HCT116 (cell line): Measurements from ENCODE around the gene PYGB. TPM values are rescaled to one million over a fixed set of nuclear protein-coding genes. Genes with fewer than 3 reads are reported as not detected.

Experiments used
- ATAC-seq: fragments of 200-7000 bp; cut with Tn5 transposase; 2 replicates; pipeline ENCODE4 v1.9.1; 2020; ENCODE audit warnings: mild to moderate bottlenecking, moderate library complexity
- BruUV-seq: library from RNA; stranded (reverse); fragments of 400-500 nt; replicated peaks from 2 replicates; lab custom pipeline; 2021; lab: Mats Ljungman, UMichigan
- CTCF ChIA-PET: fragments of 300-600 bp; sonication (Branson Sonifier 250); formaldehyde crosslinking; loops from one replicate; lab custom pipeline; 2021; ENCODE audit warnings: antibody characterized with exemption; lab: Charles Lee
- POLR2A ChIA-PET: fragments of 300-600, 350-600 bp; sonication (Branson Sonifier 250); formaldehyde crosslinking; loops from one replicate; lab custom pipeline; 2021; ENCODE audit warnings: antibody characterized with exemption; lab: Charles Lee
- RAD21 ChIA-PET, 2 experiments: fragments of 300-600 bp; sonication (Branson Sonifier 250); formaldehyde crosslinking; loops; one replicate each; lab custom pipeline; 2023; ENCODE audit warnings: low total read pairs in 2 of 2; ENCODE audit not compliant: uncharacterized antibody in 2 of 2, unreplicated experiment in 2 of 2, low non-redundant PET in 1 of 2; lab: Charles Lee
- DNase-seq: peaks from one replicate; pipeline ENCODE4 v3.0.0-alpha.2; 2010; ENCODE audit warnings: low read depth, low spot score
- H2AFZ ChIP-seq: fragments of 200-600 bp; shearing (Covaris generic), sonication (generic); 2 replicates; pipeline ENCODE4 v1.6.1; 2017; ENCODE audit warnings: low read depth, mixed run types, mixed read lengths, antibody characterized with exemption, low read length; ENCODE audit not compliant: poor library complexity, severe bottlenecking
- H3K27ac ChIP-seq: 2 replicates; pipeline ENCODE4 v1.5.1; 2012; ENCODE audit warnings: low read depth, low read length
- H3K27me3 ChIP-seq: fragments of 200-600 bp; sonication (generic); 2 replicates; pipeline ENCODE4 v1.6.1; 2016; ENCODE audit warnings: mixed run types, low read length, mixed read lengths; ENCODE audit not compliant: insufficient read depth
- H3K36me3 ChIP-seq, 2 experiments: fragments of 200-500 bp in 1 of 2; fragments of 200-600 bp in 1 of 2; sonication (Bioruptor generic) in 1 of 2; sonication (generic) in 1 of 2; 2 replicates each; pipeline versions ENCODE4 v1.5.1 to v1.6.1; 2014 to 2016; ENCODE audit warnings: low read length in 2 of 2, inconsistent platforms in 1 of 2, mixed read lengths in 1 of 2, mixed run types in 1 of 2; ENCODE audit not compliant: insufficient read depth in 2 of 2, control insufficient read depth in 1 of 2
- H3K4me1 ChIP-seq, 2 experiments: fragments of 200-600 bp in 1 of 2; sonication (generic) in 1 of 2; 2 replicates each; pipeline versions ENCODE4 v1.5.1 to v1.6.1; 2012 to 2017; ENCODE audit warnings: low read length in 2 of 2, inconsistent platforms in 1 of 2, mild to moderate bottlenecking in 1 of 2, mixed read lengths in 1 of 2, mixed run types in 1 of 2, moderate library complexity in 1 of 2; ENCODE audit not compliant: insufficient read depth in 2 of 2, control insufficient read depth in 1 of 2
- H3K4me2 ChIP-seq: fragments of 200-600 bp; sonication (generic); 2 replicates; pipeline ENCODE4 v1.6.1; 2017; ENCODE audit warnings: mixed run types, low read length, mixed read lengths
- H3K4me3 ChIP-seq, 2 experiments: fragments of 200-600 bp in 1 of 2; sonication (generic) in 1 of 2; replicated peaks in 1 of 2; 2 replicates each; pipeline ENCODE4 v1.5.1; 2011 to 2016; ENCODE audit warnings: low read length in 2 of 2, control low read depth in 1 of 2, low read depth in 1 of 2, mild to moderate bottlenecking in 1 of 2, mixed read lengths in 1 of 2, mixed run types in 1 of 2
- H3K79me2 ChIP-seq: fragments of 200-600 bp; sonication (generic); 2 replicates; pipeline ENCODE4 v1.6.1; 2017; ENCODE audit warnings: mild to moderate bottlenecking, mixed run types, low read length, moderate library complexity, mixed read lengths; ENCODE audit not compliant: insufficient read depth
- H3K9ac ChIP-seq: fragments of 200-600 bp; sonication (generic); 2 replicates; pipeline ENCODE4 v1.6.1; 2016; ENCODE audit warnings: low read length, mixed read lengths
- H3K9me2 ChIP-seq: fragments of 200-600 bp; sonication (generic), shearing (Covaris generic); 2 replicates; pipeline ENCODE4 v1.6.1; 2017; ENCODE audit warnings: mixed run types, mild to moderate bottlenecking, moderate library complexity; ENCODE audit not compliant: insufficient read depth
- H3K9me3 ChIP-seq, 2 experiments: fragments of 200-500 bp in 1 of 2; fragments of 200-600 bp in 1 of 2; sonication (Bioruptor generic) in 1 of 2; sonication (generic) in 1 of 2; 2 replicates each; pipeline ENCODE4 v1.6.1; 2014 to 2017; ENCODE audit warnings: low read length in 2 of 2, mixed read lengths in 2 of 2, inconsistent platforms in 1 of 2, low read depth in 1 of 2, mild to moderate bottlenecking in 1 of 2, mixed run types in 1 of 2, moderate library complexity in 1 of 2; ENCODE audit not compliant: control insufficient read depth in 1 of 2, insufficient read depth in 1 of 2
- H4K20me1 ChIP-seq: fragments of 200-600 bp; sonication (generic), shearing (Covaris generic); 2 replicates; pipeline ENCODE4 v1.6.1; 2017; ENCODE audit warnings: mixed run types, mild to moderate bottlenecking, moderate library complexity; ENCODE audit not compliant: insufficient read depth
- CBX3 ChIP-seq: IDR thresholded peaks from 2 replicates; pipeline ENCODE4 v1.6.1; 2012; ENCODE audit warnings: low read depth
- CEBPB ChIP-seq: IDR thresholded peaks from 2 replicates; pipeline ENCODE4 v1.6.1; 2012; ENCODE audit warnings: low read depth
- EGR1 ChIP-seq: IDR thresholded peaks from 2 replicates; pipeline ENCODE4 v1.6.1; 2012; ENCODE audit warnings: low read depth
- ELF1 ChIP-seq: IDR thresholded peaks from 2 replicates; pipeline ENCODE4 v1.6.1; 2012; ENCODE audit warnings: low read depth, borderline replicate concordance
- EZH2phosphoT487 ChIP-seq: fragments of 200-600 bp; IDR thresholded peaks from 2 replicates; pipeline ENCODE4 v1.6.1; 2018; ENCODE audit warnings: antibody characterized with exemption, borderline replicate concordance
- FOSL1 ChIP-seq: IDR thresholded peaks from 2 replicates; pipeline ENCODE4 v1.6.1; 2012; ENCODE audit warnings: low read depth
- JUND ChIP-seq: IDR thresholded peaks from 2 replicates; pipeline ENCODE4 v1.6.1; 2012
- POLR2A ChIP-seq: IDR thresholded peaks from 2 replicates; pipeline ENCODE4 v1.7.0; 2011; ENCODE audit warnings: borderline replicate concordance; ENCODE audit not compliant: insufficient read depth, insufficient read length; ENCODE audit errors: extremely low read depth
- POLR2AphosphoS5 ChIP-seq: IDR thresholded peaks from 2 replicates; pipeline ENCODE4 v1.6.1; 2011; ENCODE audit warnings: mild to moderate bottlenecking, low read depth, low read length, moderate library complexity
- RAD21 ChIP-seq: IDR thresholded peaks from 2 replicates; pipeline ENCODE4 v1.6.1; 2012; ENCODE audit warnings: low read depth, mild to moderate bottlenecking
- SIN3A ChIP-seq: IDR thresholded peaks from 2 replicates; pipeline ENCODE4 v1.6.1; 2012; ENCODE audit warnings: low read depth
- SP1 ChIP-seq: IDR thresholded peaks from 2 replicates; pipeline ENCODE4 v1.6.1; 2012; ENCODE audit warnings: low read depth
- SRF ChIP-seq: IDR thresholded peaks from 2 replicates; pipeline ENCODE4 v1.6.1; 2012; ENCODE audit warnings: low read depth
- TCF7L2 ChIP-seq: IDR thresholded peaks from 2 replicates; pipeline ENCODE4 v1.7.0; 2011; ENCODE audit warnings: borderline replicate concordance, inconsistent platforms; ENCODE audit not compliant: insufficient read depth, insufficient read length; ENCODE audit errors: extremely low read depth
- ZFX ChIP-seq: fragments of 450-650 bp; IDR thresholded peaks from 2 replicates; pipeline ENCODE4 v1.6.1; 2017
- ZNF274 ChIP-seq: fragments of 200-500 bp; sonication (Bioruptor generic); IDR thresholded peaks from 2 replicates; pipeline ENCODE4 v1.6.1; 2014; ENCODE audit warnings: mild to moderate bottlenecking, low read depth, low read length, inconsistent platforms
- intact Hi-C: fragments of 100-400 bp; cut with micrococcal nuclease; formaldehyde crosslinking; loops from 2 replicates; pipeline ENCODE4 v1.10.0; 2022
- total RNA-seq: library from RNA; stranded (reverse); gene quantifications from one replicate; pipeline ENCODE4 v1.2.1, GENCODE V29; 2021; ENCODE audit not compliant: unreplicated experiment
- TF ChIP-seq, protein P1 (sequence below): IDR thresholded peaks from 2 replicates; pipeline ENCODE4 v1.6.1; 2012
- TF ChIP-seq, protein P2 (sequence below): IDR thresholded peaks from 2 replicates; pipeline ENCODE4 v1.6.1; 2011; ENCODE audit warnings: mild to moderate bottlenecking, low read length, moderate library complexity; ENCODE audit not compliant: insufficient replicate concordance; ENCODE audit errors: extremely low read depth

PYGB gene
- total RNA-seq, 1 experiment from 2014 or later = 87.8 TPM

DNA sequence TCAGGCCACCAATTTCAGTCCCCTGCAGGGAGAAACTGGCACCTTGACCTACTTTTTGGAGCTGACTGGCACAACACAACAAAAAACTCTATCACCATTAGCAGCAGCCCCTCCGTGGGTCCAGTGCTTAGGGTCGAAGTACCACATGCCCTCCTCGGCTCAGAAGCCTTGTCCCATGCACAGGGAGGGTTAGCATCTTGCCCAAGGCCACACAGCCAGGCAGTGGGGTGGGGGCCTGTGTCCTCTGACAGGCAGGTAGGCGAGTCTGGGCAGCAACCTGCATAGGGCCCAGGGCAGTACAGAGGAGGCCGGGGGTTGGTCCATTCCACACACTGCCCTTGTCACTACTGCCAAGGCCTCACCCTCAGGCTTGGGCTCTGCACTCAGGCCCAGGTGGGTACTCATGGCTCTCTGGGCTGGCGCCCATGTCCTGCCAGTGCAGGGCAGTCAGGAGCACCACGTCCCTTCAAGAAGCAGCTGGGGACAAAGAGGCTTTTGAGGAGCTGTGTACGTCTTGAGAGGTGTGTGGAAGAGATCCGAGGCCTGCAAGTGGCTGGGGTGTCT, 53.6 kb downstream of the PYGB start:
- ATAC-seq (no peak), DNase-seq (no peak)
- no TSS peak for BruUV-seq
- no peaks in the 10 kb centered on the region for H3K79me2 ChIP-seq
- peaks cover 3 to 6% of the 10 kb centered on the region in 2 experiments; a peak in 1 of 4 replicates for H3K36me3 ChIP-seq
- ChIA-PET CTCF (interaction anchor here (2.0 to 3.3 kb wide), 2 partner anchors 97 to 162 kb away, joined by 4 to 34 read pairs; no protein-coding TSS in a partner anchor), POLR2A (interaction anchor here (2.1 kb wide), 1 partner anchor 54 kb away, joined by 4 read pairs; the partner anchor contains the start of gene PYGB), RAD21 (no interaction called here)
- H3K9ac ChIP-seq = no peak overlapping the region
- H3K9me2 ChIP-seq = no peaks in the 10 kb centered on the region
- no peak overlapping the region for H3K27ac ChIP-seq
- intact Hi-C loops = loop anchor here (10.0 kb wide), 2 partner anchors 47 to 273 kb away; no protein-coding TSS in a partner anchor
- no peaks in the 10 kb centered on the region for H3K27me3 ChIP-seq
- H3K4me2 ChIP-seq = no peak overlapping the region
- no peak overlapping the region for H3K4me3 ChIP-seq
- no peaks in the 10 kb centered on the region for H4K20me1 ChIP-seq
- H3K9me3 ChIP-seq = no peaks in the 10 kb centered on the region
- peaks cover 23 to 24% of the 10 kb centered on the region in 2 experiments for H3K4me1 ChIP-seq
- H2AFZ ChIP-seq = no peak overlapping the region
- no peak for TF ChIP-seq SP1
- TF ChIP-seq EGR1 = no peak
- no peak for TF ChIP-seq SIN3A

DNA sequence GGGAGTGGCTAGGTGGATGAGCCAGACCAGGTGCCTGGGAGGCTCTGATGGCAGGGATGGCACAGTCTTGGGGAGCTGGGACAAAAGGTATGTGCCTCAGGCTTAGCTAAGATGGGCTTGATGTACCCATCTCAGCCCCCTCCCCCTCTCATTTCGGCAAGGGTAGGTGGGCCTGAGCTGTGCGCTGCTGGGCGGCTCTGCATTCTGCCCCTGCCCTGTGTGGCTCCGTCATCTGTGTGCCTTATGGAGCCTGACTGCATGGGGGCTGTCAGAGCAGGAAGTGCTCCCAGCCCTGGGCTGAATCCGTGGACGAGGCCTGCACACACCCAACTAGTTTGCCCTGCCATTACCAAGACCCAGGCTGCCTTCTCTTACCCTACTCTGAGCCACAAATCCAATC, 54.7 kb downstream of the PYGB start:
- Histone ChIP-seq H3K27me3 (no peaks in the 10 kb centered on the region), H3K27ac (no peak overlapping the region), H3K4me1 (peaks cover 19 to 20% of the 10 kb centered on the region in 2 experiments), H2AFZ (no peak overlapping the region), H3K9me2 (no peaks in the 10 kb centered on the region), H3K79me2 (no peaks in the 10 kb centered on the region), H3K36me3 (no peaks in the 10 kb centered on the region; a peak in 1 of 4 replicates), H3K4me2 (no peak overlapping the region), H3K9ac (no peak overlapping the region), H4K20me1 (no peaks in the 10 kb centered on the region), H3K9me3 (no peaks in the 10 kb centered on the region), H3K4me3 (no peak overlapping the region)
- no TSS peak for BruUV-seq
- ATAC-seq (no peak), DNase-seq (no peak)
- ChIA-PET CTCF (no interaction called here), POLR2A (no interaction called here), RAD21 (no interaction called here)
- intact Hi-C loops = loop anchor here (10.0 kb wide), 2 partner anchors 48 to 272 kb away; no protein-coding TSS in a partner anchor
- no peak for TF ChIP-seq EZH2phosphoT487
- no peak for TF ChIP-seq POLR2AphosphoS5
- TF ChIP-seq, protein P1, sequence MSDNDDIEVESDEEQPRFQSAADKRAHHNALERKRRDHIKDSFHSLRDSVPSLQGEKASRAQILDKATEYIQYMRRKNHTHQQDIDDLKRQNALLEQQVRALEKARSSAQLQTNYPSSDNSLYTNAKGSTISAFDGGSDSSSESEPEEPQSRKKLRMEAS = no peak
- TF ChIP-seq, protein P2, sequence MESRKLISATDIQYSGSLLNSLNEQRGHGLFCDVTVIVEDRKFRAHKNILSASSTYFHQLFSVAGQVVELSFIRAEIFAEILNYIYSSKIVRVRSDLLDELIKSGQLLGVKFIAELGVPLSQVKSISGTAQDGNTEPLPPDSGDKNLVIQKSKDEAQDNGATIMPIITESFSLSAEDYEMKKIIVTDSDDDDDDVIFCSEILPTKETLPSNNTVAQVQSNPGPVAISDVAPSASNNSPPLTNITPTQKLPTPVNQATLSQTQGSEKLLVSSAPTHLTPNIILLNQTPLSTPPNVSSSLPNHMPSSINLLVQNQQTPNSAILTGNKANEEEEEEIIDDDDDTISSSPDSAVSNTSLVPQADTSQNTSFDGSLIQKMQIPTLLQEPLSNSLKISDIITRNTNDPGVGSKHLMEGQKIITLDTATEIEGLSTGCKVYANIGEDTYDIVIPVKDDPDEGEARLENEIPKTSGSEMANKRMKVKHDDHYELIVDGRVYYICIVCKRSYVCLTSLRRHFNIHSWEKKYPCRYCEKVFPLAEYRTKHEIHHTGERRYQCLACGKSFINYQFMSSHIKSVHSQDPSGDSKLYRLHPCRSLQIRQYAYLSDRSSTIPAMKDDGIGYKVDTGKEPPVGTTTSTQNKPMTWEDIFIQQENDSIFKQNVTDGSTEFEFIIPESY = no peak
- no peak for TF ChIP-seq SIN3A
- TF ChIP-seq POLR2A = no peak
- no peak for TF ChIP-seq ELF1
- TF ChIP-seq CBX3 = no peak
- TF ChIP-seq ZFX = no peak
- no peak for TF ChIP-seq CEBPB
- TF ChIP-seq TCF7L2 = no peak
- TF ChIP-seq SRF = no peak
- TF ChIP-seq ZNF274 = no peak
- TF ChIP-seq RAD21 = no peak
- no peak for TF ChIP-seq JUND
- TF ChIP-seq FOSL1 = no peak
- no peak for TF ChIP-seq SP1
